Endothelial cell of umbilical vein (primary cell): Measurements from ENCODE around the gene CMTM6.
"Not testable (repeated sequence)": the region's sequence is repeated elsewhere in the genome, so short reads cannot be mapped to it uniquely, and the experiment has no call there.

Source experiments
- EZH2 ChIP-seq: IDR thresholded peaks from 2 replicates; pipeline ENCODE4 v1.6.1; 2012; ENCODE audit warnings: borderline replicate concordance, low read depth, mild to moderate bottlenecking, moderate library complexity, low read length, inconsistent platforms; ENCODE audit not compliant: severe bottlenecking
- POLR2A ChIP-seq: IDR thresholded peaks from 2 replicates; pipeline ENCODE4 v1.6.1; 2012; ENCODE audit warnings: low read depth, mild to moderate bottlenecking, control low read depth, low read length

GRCh38 chr3:32518921-32519320 lies 16.3 kb upstream of the CMTM6 start:
- TF ChIP-seq POLR2A, EZH2: not testable (repeated sequence)
